GM19240 (cell line): ENCODE data around the gene REG1B.

Experiments used
- DNase-seq: peaks from one replicate; pipeline ENCODE4 v3.0.0; 2011; ENCODE audit warnings: low spot score; ENCODE audit not compliant: insufficient read length

REG1B gene

DNA sequence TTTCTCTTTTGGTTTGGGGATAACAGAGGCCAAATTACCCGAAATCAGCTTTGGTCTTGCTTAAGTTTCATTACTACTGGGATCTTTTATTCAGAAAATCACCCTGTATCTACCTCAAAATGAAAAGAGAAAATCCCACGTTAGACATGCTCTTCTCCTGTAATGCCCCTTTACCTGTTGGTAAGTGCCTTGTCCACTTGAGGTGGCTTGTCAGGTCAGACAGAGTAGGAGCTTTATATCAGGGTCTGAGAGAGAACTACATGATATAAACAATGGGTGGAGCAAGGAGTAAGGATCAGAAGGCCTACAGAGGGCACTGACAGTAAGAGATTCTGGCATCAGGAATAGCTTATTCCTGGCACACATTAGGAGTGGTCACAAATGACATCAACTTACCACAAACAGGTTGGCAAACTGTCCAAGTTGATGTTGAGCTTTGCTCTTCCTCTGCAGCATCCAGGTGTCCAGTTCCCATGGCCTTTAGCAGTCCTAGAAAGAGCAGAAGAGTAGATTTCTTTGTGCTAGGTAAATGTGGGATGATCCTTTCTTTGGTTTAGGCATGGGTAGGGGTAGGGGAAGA, at the start of gene REG1B:
Gene REG1B (minus strand): TSS at position 209 of the 580 bp plus-strand sequence. CDS start 381 bp downstream, outside the sequence.
- DNase-seq, result no peak

DNA sequence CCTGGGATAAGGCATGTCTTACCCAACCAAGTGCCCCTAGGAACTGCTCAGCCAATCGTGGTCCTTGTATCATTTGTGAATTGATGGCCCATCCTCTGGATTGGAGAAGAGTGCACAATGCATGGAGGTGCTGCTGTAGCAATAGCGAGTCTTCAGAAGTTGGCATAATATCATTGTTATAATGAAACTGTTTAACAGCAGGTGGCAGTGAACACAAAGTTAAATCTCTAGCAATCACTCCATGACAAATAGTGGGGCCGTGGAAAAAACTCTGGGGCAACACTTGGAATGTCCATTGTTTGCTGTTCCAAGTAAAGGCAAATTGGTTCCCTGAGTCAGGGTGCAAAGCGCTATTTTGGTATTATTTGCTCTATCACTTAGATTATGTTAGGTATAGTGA, 43.9 kb upstream of the REG1B start:
- DNase-seq, result no peak

- DNase-seq, result no peak
These were observed 42.0 kb upstream of the REG1B start for GRCh38 chr2:79129804-79130203.

DNA sequence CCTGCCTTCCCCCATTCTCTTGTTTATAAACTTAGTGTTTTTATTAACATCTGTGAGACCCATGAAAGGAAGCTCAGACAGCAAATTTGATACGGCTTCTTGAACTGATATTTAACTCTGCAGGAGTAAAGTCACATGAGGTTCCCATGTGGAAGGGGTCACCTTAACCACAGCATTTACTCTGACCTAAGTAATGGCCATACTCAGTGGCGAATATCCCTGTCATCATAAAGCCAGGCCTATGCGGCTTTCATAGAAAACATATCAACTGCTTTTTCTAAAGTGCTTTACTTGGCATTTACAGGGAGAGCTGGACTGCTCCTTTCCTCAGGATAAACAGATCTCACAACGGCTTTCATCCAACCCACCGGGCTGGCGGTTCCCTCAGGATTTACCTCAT, 41.5 kb upstream of the REG1B start:
- DNase-seq, result no peak

DNA sequence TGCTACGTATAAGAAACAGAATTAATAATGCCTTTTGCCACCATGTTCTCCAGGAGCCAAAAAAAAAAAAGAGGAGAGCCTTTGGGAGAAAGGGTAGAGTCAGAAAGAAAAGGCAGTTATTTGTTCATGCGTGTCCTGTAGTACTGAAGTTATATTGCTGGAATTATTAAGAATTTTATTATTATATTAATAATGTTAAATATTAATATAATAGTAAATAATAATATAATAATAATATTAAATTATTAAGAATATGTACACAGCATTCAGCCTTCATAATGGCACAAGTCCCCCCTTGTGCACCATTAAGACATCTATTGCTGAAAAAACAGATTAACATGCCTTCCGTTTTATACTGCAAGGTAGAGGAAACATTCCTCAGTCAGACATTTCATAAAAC, 40.6 kb upstream of the REG1B start:
- no peak for DNase-seq

- no peak for DNase-seq
These were observed 37.9 kb upstream of the REG1B start for GRCh38 chr2:79125721-79125985.

DNA sequence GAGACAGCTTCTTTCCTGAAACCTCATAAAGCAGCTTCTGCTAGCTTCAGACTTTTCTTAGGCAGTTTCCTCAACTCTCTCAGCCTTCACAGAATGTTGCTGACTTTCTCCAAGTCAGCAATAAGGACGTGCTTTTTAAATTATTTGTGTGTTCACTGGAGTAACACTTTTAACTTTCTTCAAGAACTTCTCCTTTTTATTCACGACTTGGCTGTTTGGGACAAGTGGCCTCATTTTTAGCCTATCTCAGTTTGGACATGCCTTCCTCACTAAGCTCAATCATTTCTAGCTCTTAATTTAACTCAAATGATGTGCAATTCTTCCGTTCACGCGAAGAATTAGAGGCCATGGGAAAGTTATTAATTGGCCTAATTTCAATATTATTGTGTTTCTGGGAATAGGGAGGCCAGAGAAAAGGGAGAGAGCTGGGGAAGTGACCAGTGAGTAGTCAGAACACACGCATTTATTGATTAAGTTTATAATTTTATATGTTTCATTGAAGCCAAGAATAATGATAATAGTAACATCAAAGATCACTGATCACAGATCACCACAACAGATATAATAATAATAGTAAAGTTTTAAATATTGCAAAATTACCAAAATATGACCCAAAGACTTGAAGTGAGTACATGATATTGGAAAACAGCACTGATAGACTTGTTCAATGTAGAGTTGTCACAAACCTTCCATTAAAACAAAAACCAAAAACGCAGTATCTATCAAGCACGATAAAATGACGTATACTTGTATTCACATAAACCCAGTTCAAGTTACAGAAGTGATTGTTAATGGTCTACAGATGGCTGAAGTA, 37.3 kb upstream of the REG1B start:
- DNase-seq, result no peak

- no peak for DNase-seq
These were observed 34.9 kb upstream of the REG1B start for GRCh38 chr2:79122676-79123075.

- DNase-seq, result no peak
These were observed 32.5 kb upstream of the REG1B start, which contains the start of gene REG1A for GRCh38 chr2:79120194-79120713. Gene REG1A, plus strand, starts transcription at chr2:79120488. Its CDS starts 374 bp downstream, at chr2:79120862.

DNA sequence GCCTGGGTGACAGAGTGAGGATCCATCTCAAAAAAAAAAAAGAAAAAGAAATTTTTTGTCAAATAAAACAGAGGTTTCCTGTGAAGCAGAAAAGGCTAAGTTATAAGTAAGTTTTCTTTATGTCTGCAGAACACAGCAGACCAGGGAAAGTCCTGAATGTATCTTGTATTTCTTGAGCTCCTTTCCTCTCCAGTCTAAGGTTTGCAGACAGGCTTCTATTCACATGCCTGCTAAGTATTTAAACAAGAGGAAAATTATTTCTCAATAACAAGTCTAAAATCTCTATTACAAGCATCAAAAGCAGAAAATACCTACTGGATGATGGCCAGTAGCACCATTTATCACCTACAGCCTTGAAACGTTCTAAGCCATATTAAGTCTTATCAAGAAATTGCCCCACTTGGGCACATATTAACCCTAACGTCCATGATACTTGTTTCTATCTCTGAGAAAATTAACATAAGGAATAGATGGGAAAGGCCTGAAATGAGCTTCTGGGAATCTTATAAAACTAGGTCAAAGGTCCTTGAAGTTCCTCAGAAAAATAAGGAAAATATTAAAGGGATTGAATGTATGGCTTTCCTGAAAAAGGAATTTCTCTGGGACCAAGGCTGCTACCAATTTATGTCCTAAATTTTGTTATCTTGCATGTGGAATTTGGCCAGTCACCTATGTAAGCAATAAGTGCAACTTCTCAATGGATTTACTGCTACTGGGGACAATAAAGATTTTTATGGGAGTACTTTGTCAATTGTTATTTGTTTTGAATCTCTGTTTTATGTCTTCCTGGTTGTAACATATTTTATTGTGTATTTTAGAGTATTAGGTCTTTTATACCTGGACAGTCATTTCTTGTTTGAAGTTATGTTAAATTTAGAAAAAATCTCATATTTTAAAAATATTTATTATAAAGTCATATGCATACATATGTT, 29.5 kb upstream of the REG1B start:
- no peak for DNase-seq

- DNase-seq, result no peak
These were observed 27.2 kb upstream of the REG1B start for GRCh38 chr2:79114797-79115494.

DNA sequence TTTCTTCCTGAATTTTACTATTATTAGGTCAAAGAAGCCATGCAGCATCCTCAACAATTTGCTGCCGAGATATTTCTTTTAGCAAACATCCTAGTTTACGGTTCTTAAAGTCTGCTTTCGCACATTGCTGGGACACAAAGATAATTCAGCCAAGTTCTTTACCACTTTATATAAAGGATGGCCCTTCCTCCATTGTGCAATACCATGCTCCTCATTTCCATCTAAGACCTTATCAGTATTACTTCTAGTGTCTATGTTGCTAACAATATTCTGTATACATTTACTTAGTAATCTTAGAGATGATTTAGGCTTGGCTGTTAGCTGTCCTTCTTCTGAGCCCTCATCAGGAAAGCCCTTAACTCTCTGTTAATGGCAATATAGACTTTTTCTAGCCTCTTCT, 24.5 kb upstream of the REG1B start:
- DNase-seq, result no peak

DNA sequence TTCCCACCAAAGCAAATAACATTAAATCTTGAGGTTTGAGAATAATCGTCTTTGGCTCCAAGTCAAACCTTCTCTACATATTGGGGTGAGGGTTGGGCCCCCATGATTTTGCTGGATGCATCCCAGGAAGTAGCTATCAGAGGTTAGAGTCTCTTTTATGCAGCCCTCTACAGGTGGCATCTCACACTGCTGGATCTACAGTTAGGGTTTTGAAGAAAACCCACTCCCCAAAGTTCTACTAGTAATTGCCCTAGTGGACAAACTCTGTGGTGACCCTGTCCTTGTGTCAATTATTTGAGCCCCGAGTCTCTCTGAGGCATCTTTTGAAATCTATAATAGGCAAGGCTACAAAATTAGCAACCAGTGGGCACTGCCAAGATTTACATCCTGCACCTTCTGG, 17.5 kb upstream of the REG1B start:
- DNase-seq, result no peak

- no peak for DNase-seq
These were observed 15.4 kb upstream of the REG1B start for GRCh38 chr2:79103214-79103613.

DNA sequence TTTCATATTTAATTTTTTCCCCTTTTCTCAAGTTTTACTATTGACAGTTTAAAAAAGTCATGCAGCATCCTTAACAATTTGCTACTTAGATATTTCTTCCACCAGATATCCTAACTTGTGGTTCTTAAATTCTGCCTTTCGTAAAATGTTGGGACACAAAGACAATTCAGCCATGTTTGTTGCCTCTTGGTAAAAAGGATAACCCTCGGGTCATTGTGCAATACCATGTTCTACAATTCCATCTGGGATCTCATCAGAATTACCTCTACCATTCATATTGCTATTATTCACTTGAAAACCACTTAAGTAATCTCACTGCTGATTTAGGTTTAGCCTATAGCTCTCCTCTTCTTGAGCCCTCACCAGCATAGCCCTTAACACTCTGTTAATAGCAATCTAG, 13.2 kb upstream of the REG1B start:
- DNase-seq, result no peak

- DNase-seq, result no peak
These were observed 12.5 kb upstream of the REG1B start for GRCh38 chr2:79100285-79100684.

- no peak for DNase-seq
These were observed 11.4 kb upstream of the REG1B start for GRCh38 chr2:79099140-79099686.

DNA sequence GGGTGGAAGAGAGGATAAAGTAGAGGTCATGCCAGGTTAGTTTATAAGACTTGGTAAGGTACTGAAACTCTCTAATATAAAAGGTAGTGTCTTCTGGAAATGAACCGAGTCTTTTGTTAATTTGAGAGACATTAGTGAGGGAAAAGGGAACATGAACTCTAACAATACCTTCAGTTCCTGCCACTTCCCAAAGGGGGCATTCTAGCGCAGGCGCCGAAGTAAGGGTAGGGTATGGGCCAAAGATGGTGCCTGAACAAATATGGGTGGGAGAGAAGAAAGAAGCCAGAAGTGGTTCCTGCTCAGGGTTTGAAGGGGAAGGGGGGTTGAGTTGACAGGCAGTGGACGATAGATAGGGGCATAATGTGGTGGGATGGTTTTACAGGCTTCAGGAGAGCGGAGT, 10.1 kb upstream of the REG1B start:
- no peak for DNase-seq

DNA sequence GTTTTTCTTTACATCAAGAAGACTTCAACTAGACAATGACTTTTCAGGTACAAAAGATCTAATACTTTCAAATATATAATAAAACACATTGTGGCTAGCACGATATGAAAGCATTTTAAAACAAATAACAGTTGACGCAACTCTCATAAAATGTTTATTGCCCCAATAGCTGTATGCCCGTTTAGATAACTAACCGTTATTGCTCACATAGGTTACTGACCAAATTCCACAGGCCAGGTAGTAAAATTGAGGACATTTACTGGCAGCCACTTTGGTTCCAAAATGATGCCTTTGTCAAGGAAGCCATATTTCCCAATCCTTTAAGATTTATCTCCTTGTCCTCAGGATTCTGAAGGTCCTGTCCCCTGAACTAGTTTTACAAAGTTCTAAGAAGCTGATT, 2.9 kb upstream of the REG1B start:
- no peak for DNase-seq

DNA sequence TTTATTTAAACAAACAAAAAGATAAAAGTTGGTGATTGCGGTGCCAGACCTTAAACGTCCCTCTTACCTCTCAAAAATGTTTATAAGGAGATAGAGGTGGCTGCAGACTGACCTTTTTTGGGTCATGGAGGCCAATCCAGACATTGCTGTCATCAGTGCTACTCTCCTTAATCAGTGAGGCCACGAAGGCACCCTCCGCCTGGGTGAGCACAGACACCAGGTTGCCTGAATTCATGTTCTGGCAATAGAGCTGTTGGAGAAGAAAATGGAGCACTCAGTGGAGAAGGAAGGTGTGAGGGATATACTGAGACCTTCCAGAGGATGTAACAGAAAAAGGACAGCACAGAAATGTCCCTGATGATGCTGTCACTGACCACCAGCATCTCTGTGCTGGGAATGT, 1.5 kb downstream of the REG1B start:
- no peak for DNase-seq

DNA sequence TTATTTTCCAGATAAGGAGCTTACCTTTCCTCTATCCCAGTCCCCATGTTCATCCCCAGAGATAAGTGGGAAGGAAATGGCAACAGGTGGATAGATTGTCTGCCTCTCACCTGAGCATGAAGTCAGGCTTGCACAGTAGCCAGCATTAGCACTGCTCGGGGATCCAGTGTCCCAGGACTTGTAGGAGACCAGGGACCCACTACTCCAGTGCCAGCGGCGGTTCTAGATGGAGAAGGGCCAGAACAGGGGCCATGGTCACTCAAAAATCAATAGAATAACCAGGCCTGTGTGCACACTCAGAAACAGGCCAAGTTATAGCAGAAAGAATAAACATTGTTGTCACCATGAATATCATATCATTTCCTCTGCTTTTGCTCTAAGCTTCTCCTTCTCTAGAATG, 2.4 kb downstream of the REG1B start:
- DNase-seq, result no peak
